Liver (tissue), 9 donors: ENCODE data around the gene PLCB4. TPM values are rescaled to one million over a fixed set of nuclear protein-coding genes. Genes with fewer than 3 reads are reported as not detected.

Experiments
- DNase-seq: peaks from one replicate; pipeline ENCODE4 v3.0.0-alpha.2; 2017; ENCODE audit warnings: low spot score
- H3K27ac ChIP-seq, 2 donors: one replicate each; pipeline ENCODE4 v1.7.0; 2013; ENCODE audit warnings: inconsistent platforms in 2 of 2, low read length in 2 of 2, control low read depth in 1 of 2, low read depth in 1 of 2, mild to moderate bottlenecking in 1 of 2
- H3K27me3 ChIP-seq, 4 donors: one replicate each; pipeline versions ENCODE4 v1.6.1 to v1.7.0; 2013; ENCODE audit warnings: low read length in 3 of 4, inconsistent platforms in 1 of 4, mild to moderate bottlenecking in 1 of 4, moderate library complexity in 1 of 4; ENCODE audit not compliant: control insufficient read depth in 4 of 4, insufficient read depth in 4 of 4
- H3K36me3 ChIP-seq, 4 donors: one replicate each; pipeline versions ENCODE4 v1.6.1 to v1.7.0; 2013; ENCODE audit warnings: low read length in 3 of 4, mild to moderate bottlenecking in 3 of 4, low read depth in 1 of 4, moderate library complexity in 1 of 4; ENCODE audit not compliant: control insufficient read depth in 4 of 4, insufficient read depth in 3 of 4
- H3K4me1 ChIP-seq, 4 donors: one replicate each; pipeline versions ENCODE4 v1.6.1 to v1.7.0; 2013; ENCODE audit warnings: low read length in 3 of 4, mild to moderate bottlenecking in 3 of 4, moderate library complexity in 1 of 4; ENCODE audit not compliant: control insufficient read depth in 4 of 4, insufficient read depth in 4 of 4
- H3K4me3 ChIP-seq, 3 donors: one replicate each; pipeline versions ENCODE4 v1.6.1 to v1.7.0; 2013; ENCODE audit warnings: low read length in 3 of 3, control low read depth in 1 of 3, low read depth in 1 of 3, mild to moderate bottlenecking in 1 of 3
- H3K9ac ChIP-seq, 2 donors: one replicate each; pipeline ENCODE4 v1.7.0; 2013; ENCODE audit warnings: low read length in 2 of 2, mild to moderate bottlenecking in 2 of 2, moderate library complexity in 2 of 2, control low read depth in 1 of 2, low read depth in 1 of 2
- H3K9me3 ChIP-seq, 4 donors: one replicate each; pipeline versions ENCODE4 v1.6.1 to v1.7.0; 2013; ENCODE audit warnings: low read length in 3 of 4; ENCODE audit not compliant: control insufficient read depth in 4 of 4
- ATF3 ChIP-seq: IDR thresholded peaks from 2 replicates; pipeline ENCODE4 v1.6.1; 2016; ENCODE audit warnings: antibody characterized with exemption
- EGR1 ChIP-seq, 2 donors: IDR thresholded peaks; 2 replicates each; pipeline ENCODE4 v1.6.1; 2016 to 2018; ENCODE audit warnings: antibody characterized with exemption in 2 of 2, low read depth in 2 of 2
- FOXA1 ChIP-seq: IDR thresholded peaks from 2 replicates; pipeline ENCODE4 v1.6.1; 2016; ENCODE audit warnings: antibody characterized with exemption
- GABPA ChIP-seq, 2 donors: IDR thresholded peaks in 1 of 2; conservative IDR thresholded peaks in 1 of 2; 2 replicates each; pipeline ENCODE4 v1.6.1; 2016; ENCODE audit warnings: antibody characterized with exemption in 2 of 2, mild to moderate bottlenecking in 1 of 2, moderate library complexity in 1 of 2
- HNF4A ChIP-seq, 2 donors: conservative IDR thresholded peaks; 2 replicates each; pipeline ENCODE4 v1.6.1; 2016; ENCODE audit warnings: antibody characterized with exemption in 2 of 2, mild to moderate bottlenecking in 2 of 2
- HNF4G ChIP-seq: IDR thresholded peaks from 2 replicates; pipeline ENCODE4 v1.6.1; 2016; ENCODE audit warnings: antibody characterized with exemption
- RAD21 ChIP-seq, 2 donors: IDR thresholded peaks; 2 replicates each; pipeline ENCODE4 v1.6.1; 2016; ENCODE audit warnings: antibody characterized with exemption in 2 of 2, mild to moderate bottlenecking in 2 of 2
- REST ChIP-seq: IDR thresholded peaks from 2 replicates; pipeline ENCODE4 v1.6.1; 2016; ENCODE audit warnings: antibody characterized with exemption, mild to moderate bottlenecking
- RXRA ChIP-seq, 2 donors: IDR thresholded peaks; 2 replicates each; pipeline ENCODE4 v1.6.1; 2017 to 2018; ENCODE audit warnings: antibody characterized with exemption in 2 of 2, mild to moderate bottlenecking in 1 of 2
- TAF1 ChIP-seq: conservative IDR thresholded peaks from 2 replicates; pipeline ENCODE4 v1.6.1; 2016; ENCODE audit warnings: antibody characterized with exemption, mild to moderate bottlenecking
- YY1 ChIP-seq: IDR thresholded peaks from 2 replicates; pipeline ENCODE4 v1.6.1; 2016; ENCODE audit warnings: antibody characterized with exemption, mild to moderate bottlenecking
- ZBTB33 ChIP-seq: IDR thresholded peaks from 2 replicates; pipeline ENCODE4 v1.6.1; 2016; ENCODE audit warnings: antibody characterized with exemption
- WGBS: extraction: QIAGEN DNeasy Blood & Tissue Kit; methylation state at CpG from one replicate; pipeline ENCODE4 v1.1.7; 2013; 5-methylcytosine and 5-hydroxymethylcytosine counted together
- polyA plus RNA-seq, 2 donors: library from polyadenylated mRNA; stranded (reverse) in 1 of 2; unstranded in 1 of 2; fragments of 200-250 nt in 1 of 2; fragments of >200 nt in 1 of 2; fragmentation: Nextera tagmentation in 1 of 2; extraction: Ambion mirVana in 1 of 2; gene quantifications; one replicate each; pipeline versions ENCODE4 v1.2.1 to v1.2.3, GENCODE V29; 2013 to 2015
- total RNA-seq, 2 donors: library from RNA; depleted of rRNA; stranded (reverse); fragments of >200 nt; gene quantifications; one replicate each; pipeline ENCODE4 v1.2.3, GENCODE V29; 2014
- donor health status: healthy.
- donor health status: healthy.
- donor health status: healthy.
- donor health status: healthy.
- donor health status: healthy.

PLCB4 gene
- total and polyA plus RNA-seq, 4 donors, result 0.14 to 0.67 (median 0.30) TPM

GRCh38 chr20:9493803-9494202 is 424.9 kb downstream of the PLCB4 start:
- H3K36me3 ChIP-seq, result no peaks in the 10 kb centered on the region
- no peak overlapping the region for H3K9ac ChIP-seq
- peaks cover 0 to 6% (median 3%) of the 10 kb centered on the region in 4 donors for H3K27me3 ChIP-seq
- H3K9me3 ChIP-seq, result no peaks in the 10 kb centered on the region
- DNase-seq, result no peak
- H3K4me1 ChIP-seq, result no peaks in the 10 kb centered on the region
- H3K4me3 ChIP-seq, result no peak overlapping the region
- 79% methylated on average over 2 of the region's 2 CpGs for WGBS
- TF ChIP-seq ATF3 (no peak), REST (no peak), GABPA (IDR thresholded peaks at IDR 0.05 in 1 of 2, conservative IDR thresholded peaks at IDR 0.05 in 1 of 2) (no peak), RXRA (IDR thresholded peaks at IDR 0.05) (no peak), HNF4A (conservative IDR thresholded peaks at IDR 0.05) (no peak)
- no peak overlapping the region for H3K27ac ChIP-seq

GRCh38 chr20:9495701-9496100 is 426.8 kb downstream of the PLCB4 start:
- Histone ChIP-seq H3K27me3 (peaks cover 2 to 6% (median 3%) of the 10 kb centered on the region in 4 donors), H3K4me3 (no peak overlapping the region), H3K27ac (no peak overlapping the region), H3K9me3 (no peaks in the 10 kb centered on the region), H3K36me3 (no peaks in the 10 kb centered on the region), H3K4me1 (no peaks in the 10 kb centered on the region), H3K9ac (no peak overlapping the region)
- TF ChIP-seq FOXA1, result no peak
- TF ChIP-seq GABPA (IDR thresholded peaks at IDR 0.05 in 1 of 2, conservative IDR thresholded peaks at IDR 0.05 in 1 of 2), result no peak
- no peak for TF ChIP-seq HNF4G
- no peak for TF ChIP-seq ZBTB33
- TF ChIP-seq RAD21 (IDR thresholded peaks at IDR 0.05), result no peak
- no peak for TF ChIP-seq REST
- TF ChIP-seq EGR1 (IDR thresholded peaks at IDR 0.05; ENCODE audit: low read depth in 2 of 2), result no peak
- TF ChIP-seq HNF4A (conservative IDR thresholded peaks at IDR 0.05), result no peak
- no peak for TF ChIP-seq ATF3
- no peak for TF ChIP-seq YY1
- no peak for TF ChIP-seq TAF1
- TF ChIP-seq RXRA (IDR thresholded peaks at IDR 0.05), result no peak
- 65% methylated on average over 2 of the region's 2 CpGs for WGBS
- no peak for DNase-seq
